ENCODE results near the gene SPIN2B.

SPIN2B gene

GRCh38 chrX:57074458-57074857 lies 46.9 kb downstream of the SPIN2B start:
- Histone ChIP-seq H3K36me3 (ENCODE audit: insufficient read depth, low read length) (no peaks in the 10 kb centered on the region), H2AFZ (ENCODE audit: low read length, unreplicated experiment) (no peak overlapping the region), H3K27ac (ENCODE audit: low read depth, low read length) (no peak overlapping the region), H3K4me3 (ENCODE audit: low read depth, low read length) (no peak overlapping the region), H3K79me2 (ENCODE audit: control insufficient read depth, insufficient read depth, low read length, unreplicated experiment) (no peaks in the 10 kb centered on the region), H3K27me3 (ENCODE audit: insufficient read depth, low read length) (no peaks in the 10 kb centered on the region), H3K4me1 (ENCODE audit: control insufficient read depth, insufficient read depth, low read length, unreplicated experiment) (no peaks in the 10 kb centered on the region)

GRCh38 chrX:57070185-57070984 lies 51.0 kb downstream of the SPIN2B start:
- no peaks in the 10 kb centered on the region for H3K4me1 ChIP-seq (ENCODE audit: control insufficient read depth, insufficient read depth, low read length, unreplicated experiment)
- no peak overlapping the region for H2AFZ ChIP-seq (ENCODE audit: low read length, unreplicated experiment)
- no peak overlapping the region for H3K27ac ChIP-seq (ENCODE audit: low read depth, low read length)
- no peaks in the 10 kb centered on the region for H3K27me3 ChIP-seq (ENCODE audit: insufficient read depth, low read length)
- no peaks in the 10 kb centered on the region for H3K36me3 ChIP-seq (ENCODE audit: insufficient read depth, low read length)
- no peak overlapping the region for H3K4me3 ChIP-seq (ENCODE audit: low read depth, low read length)
- H3K79me2 ChIP-seq (ENCODE audit: control insufficient read depth, insufficient read depth, low read length, unreplicated experiment), result no peaks in the 10 kb centered on the region
